ENCODE results near the gene RSL1D1. TPM values are rescaled to one million over a fixed set of nuclear protein-coding genes. Genes with fewer than 3 reads are reported as not detected.
A peak's percentile ranks its signal among the peaks of the same experiment; 100 is the strongest.

Gene RSL1D1
- total RNA-seq (2021; ENCODE audit: unreplicated experiment): 195 TPM
- polyA plus RNA-seq (2012; ENCODE audit: insufficient read length): 124 TPM
- percentile 96 among the genes with signal in this experiment for Bru-seq, nascent RNA
- BruChase-seq, experiment 1, labeled RNA remaining after a 2-hour chase: percentile 97 among the genes with signal in this experiment
- BruChase-seq, experiment 2, labeled RNA remaining after a 6-hour chase: percentile 98 among the genes with signal in this experiment
- long read RNA-seq, full-length matches to known transcripts: 202 of 275 reads
- long read RNA-seq, partial matches to known transcripts: 33 of 275 reads
- long read RNA-seq, other reads (novel, unspliced or antisense): 40 of 275 reads

GRCh38 chr16:11851294-11852091, at the start of gene RSL1D1:
Gene RSL1D1, minus strand, starts transcription at chr16:11851542. Its CDS starts 30 bp downstream, at chr16:11851512.
- peak within 1 kb of the TSS; percentile 74 to 96 for H3K4me3 ChIP-seq (ENCODE audit: low read depth in 2 of 2, low read length in 2 of 2)
- no peaks in the 10 kb centered on the region for H3K9me3 ChIP-seq (ENCODE audit: control insufficient read depth, insufficient read depth, low read depth, low read length)
- DNase-seq (ENCODE audit: low read depth, low spot score): peak; percentile 73
- no peaks in the 10 kb centered on the region for H3K27me3 ChIP-seq (ENCODE audit: control insufficient read depth, insufficient read depth, low read length)
- BruUV-seq (replicated peaks): TSS peak; percentile 92
- TF ChIP-seq, protein P1, sequence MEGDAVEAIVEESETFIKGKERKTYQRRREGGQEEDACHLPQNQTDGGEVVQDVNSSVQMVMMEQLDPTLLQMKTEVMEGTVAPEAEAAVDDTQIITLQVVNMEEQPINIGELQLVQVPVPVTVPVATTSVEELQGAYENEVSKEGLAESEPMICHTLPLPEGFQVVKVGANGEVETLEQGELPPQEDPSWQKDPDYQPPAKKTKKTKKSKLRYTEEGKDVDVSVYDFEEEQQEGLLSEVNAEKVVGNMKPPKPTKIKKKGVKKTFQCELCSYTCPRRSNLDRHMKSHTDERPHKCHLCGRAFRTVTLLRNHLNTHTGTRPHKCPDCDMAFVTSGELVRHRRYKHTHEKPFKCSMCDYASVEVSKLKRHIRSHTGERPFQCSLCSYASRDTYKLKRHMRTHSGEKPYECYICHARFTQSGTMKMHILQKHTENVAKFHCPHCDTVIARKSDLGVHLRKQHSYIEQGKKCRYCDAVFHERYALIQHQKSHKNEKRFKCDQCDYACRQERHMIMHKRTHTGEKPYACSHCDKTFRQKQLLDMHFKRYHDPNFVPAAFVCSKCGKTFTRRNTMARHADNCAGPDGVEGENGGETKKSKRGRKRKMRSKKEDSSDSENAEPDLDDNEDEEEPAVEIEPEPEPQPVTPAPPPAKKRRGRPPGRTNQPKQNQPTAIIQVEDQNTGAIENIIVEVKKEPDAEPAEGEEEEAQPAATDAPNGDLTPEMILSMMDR (IDR thresholded peaks at IDR 0.05): no peak
- TF ChIP-seq TCF7L2 (IDR thresholded peaks at IDR 0.05; ENCODE audit: low read depth, low read length) (no peak), SIN3A (IDR thresholded peaks at IDR 0.05; ENCODE audit: borderline replicate concordance, insufficient read depth, low read depth, low read length) (peak; percentile 62), POLR2AphosphoS5 (IDR thresholded peaks at IDR 0.05; ENCODE audit: low read depth, low read length) (peak; percentile 97)
- TF ChIP-seq, protein P2, sequence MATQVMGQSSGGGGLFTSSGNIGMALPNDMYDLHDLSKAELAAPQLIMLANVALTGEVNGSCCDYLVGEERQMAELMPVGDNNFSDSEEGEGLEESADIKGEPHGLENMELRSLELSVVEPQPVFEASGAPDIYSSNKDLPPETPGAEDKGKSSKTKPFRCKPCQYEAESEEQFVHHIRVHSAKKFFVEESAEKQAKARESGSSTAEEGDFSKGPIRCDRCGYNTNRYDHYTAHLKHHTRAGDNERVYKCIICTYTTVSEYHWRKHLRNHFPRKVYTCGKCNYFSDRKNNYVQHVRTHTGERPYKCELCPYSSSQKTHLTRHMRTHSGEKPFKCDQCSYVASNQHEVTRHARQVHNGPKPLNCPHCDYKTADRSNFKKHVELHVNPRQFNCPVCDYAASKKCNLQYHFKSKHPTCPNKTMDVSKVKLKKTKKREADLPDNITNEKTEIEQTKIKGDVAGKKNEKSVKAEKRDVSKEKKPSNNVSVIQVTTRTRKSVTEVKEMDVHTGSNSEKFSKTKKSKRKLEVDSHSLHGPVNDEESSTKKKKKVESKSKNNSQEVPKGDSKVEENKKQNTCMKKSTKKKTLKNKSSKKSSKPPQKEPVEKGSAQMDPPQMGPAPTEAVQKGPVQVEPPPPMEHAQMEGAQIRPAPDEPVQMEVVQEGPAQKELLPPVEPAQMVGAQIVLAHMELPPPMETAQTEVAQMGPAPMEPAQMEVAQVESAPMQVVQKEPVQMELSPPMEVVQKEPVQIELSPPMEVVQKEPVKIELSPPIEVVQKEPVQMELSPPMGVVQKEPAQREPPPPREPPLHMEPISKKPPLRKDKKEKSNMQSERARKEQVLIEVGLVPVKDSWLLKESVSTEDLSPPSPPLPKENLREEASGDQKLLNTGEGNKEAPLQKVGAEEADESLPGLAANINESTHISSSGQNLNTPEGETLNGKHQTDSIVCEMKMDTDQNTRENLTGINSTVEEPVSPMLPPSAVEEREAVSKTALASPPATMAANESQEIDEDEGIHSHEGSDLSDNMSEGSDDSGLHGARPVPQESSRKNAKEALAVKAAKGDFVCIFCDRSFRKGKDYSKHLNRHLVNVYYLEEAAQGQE (IDR thresholded peaks at IDR 0.05; ENCODE audit: insufficient read depth in 1 of 2, low read depth in 2 of 2, low read length in 1 of 2): 0 out of 4 replicates have a peak, but pooled peaks of 1 of the 2 experiments have one; percentile 29
- ChIA-PET POLR2A (no interaction called here), CTCF (no interaction called here)
- intact Hi-C loops (cut with micrococcal nuclease; ENCODE audit: unreplicated experiment): no loop called here
- H3K36me3 ChIP-seq (ENCODE audit: control insufficient read depth, insufficient read depth, low read length): peaks cover 32% of the 10 kb centered on the region
- peak within 1 kb of the TSS; percentile 95 for H3K27ac ChIP-seq (ENCODE audit: low read length)
- H3K4me1 ChIP-seq (ENCODE audit: control insufficient read depth, insufficient read depth, low read length): peaks cover 8% of the 10 kb centered on the region; the same call in 1 of the 2 replicates
- in situ Hi-C loops (cut with HindIII; ENCODE audit: low pct_unique_long_range_greater_than_20kb, low sequenced_read_pairs): no loop called here
- ATAC-seq: peak; percentile 96

DNA sequence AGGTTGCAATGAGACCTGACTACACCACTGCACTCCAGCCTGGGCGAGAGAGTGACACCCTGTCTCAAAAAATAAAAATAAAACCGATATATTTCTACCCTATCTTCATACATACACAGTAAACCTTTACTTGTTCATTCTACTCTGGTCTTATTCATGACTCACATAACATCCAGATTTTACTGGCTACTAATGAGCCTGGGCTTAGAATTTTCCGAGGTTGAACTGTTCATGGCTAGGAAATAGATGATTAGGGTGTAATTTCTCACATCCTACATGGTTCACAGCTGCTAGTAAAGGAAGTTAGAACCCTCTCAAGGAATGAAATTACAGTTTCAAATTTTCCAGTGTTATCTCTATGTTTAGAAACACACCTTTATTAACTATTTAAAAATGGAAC, 49.7 kb upstream of the RSL1D1 start:
- peak; percentile 43; the same call in 1 of the 2 replicates for ATAC-seq
- H3K9me3 ChIP-seq (ENCODE audit: control insufficient read depth, insufficient read depth, low read depth, low read length): no peaks in the 10 kb centered on the region
- BruUV-seq (replicated peaks): no TSS peak
- H3K27me3 ChIP-seq (ENCODE audit: control insufficient read depth, insufficient read depth, low read length): no peaks in the 10 kb centered on the region
- DNase-seq (ENCODE audit: low read depth, low spot score): no peak
- intact Hi-C loops (cut with micrococcal nuclease; ENCODE audit: unreplicated experiment) (no loop called here), in situ Hi-C loops (cut with HindIII; ENCODE audit: low pct_unique_long_range_greater_than_20kb, low sequenced_read_pairs) (no loop called here)
- no peaks in the 10 kb centered on the region for H3K4me1 ChIP-seq (ENCODE audit: control insufficient read depth, insufficient read depth, low read length)
- no peak overlapping the region for H3K4me3 ChIP-seq (ENCODE audit: low read depth in 2 of 2, low read length in 2 of 2)
- TF ChIP-seq TCF7L2 (IDR thresholded peaks at IDR 0.05; ENCODE audit: low read depth, low read length): no peak
- H3K36me3 ChIP-seq (ENCODE audit: control insufficient read depth, insufficient read depth, low read length): peaks cover 2% of the 10 kb centered on the region; the same call in 1 of the 2 replicates
- ChIA-PET POLR2A (no interaction called here), CTCF (no interaction called here)
- H3K27ac ChIP-seq (ENCODE audit: low read length): no peak overlapping the region
